Astrocyte of the spinal cord (primary cell): ENCODE measurements around the gene MAP7.
"Not testable (repeated sequence)": the region's sequence is repeated elsewhere in the genome, so short reads cannot be mapped to it uniquely, and the experiment has no call there.

Experiments
- DNase-seq: peaks from one replicate; pipeline ENCODE4 v3.0.0; 2011; ENCODE audit warnings: low read depth, low spot score
- H3K4me3 ChIP-seq: 2 replicates; pipeline ENCODE4 v1.5.1; 2011; ENCODE audit warnings: low read depth, mild to moderate bottlenecking, low read length, moderate library complexity
- in situ Hi-C: cut with HindIII; loops from 2 replicates; pipeline ENCODE4 v1.10.0; 2017; ENCODE audit warnings: low sequenced_read_pairs
- TF ChIP-seq, protein P1 (sequence below): IDR thresholded peaks from 2 replicates; pipeline ENCODE4 v1.5.1; 2012; ENCODE audit warnings: low read depth, mild to moderate bottlenecking, low read length, inconsistent platforms

The MAP7 gene

DNA sequence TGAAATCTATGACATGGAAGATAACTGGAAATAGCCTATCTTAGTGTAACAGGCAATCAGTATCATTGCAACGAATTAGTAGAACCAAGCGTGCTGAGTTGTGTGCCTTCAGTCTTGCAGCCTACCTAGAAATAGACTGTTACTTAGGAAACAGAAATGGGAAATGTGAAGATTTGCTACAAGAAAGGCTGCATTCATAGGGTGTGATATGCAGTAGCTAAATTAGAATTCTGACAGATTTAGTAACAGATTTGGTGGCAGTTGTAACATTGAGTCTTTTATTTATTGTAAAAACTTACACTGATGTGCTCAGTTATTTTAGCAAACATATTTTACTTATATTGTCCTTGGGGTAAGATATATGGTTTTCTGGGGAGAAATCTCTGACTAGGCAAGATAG is 56.2 kb downstream of the MAP7 start:
- H3K4me3 ChIP-seq = no peak overlapping the region
- DNase-seq = no peak
- TF ChIP-seq, protein P1, sequence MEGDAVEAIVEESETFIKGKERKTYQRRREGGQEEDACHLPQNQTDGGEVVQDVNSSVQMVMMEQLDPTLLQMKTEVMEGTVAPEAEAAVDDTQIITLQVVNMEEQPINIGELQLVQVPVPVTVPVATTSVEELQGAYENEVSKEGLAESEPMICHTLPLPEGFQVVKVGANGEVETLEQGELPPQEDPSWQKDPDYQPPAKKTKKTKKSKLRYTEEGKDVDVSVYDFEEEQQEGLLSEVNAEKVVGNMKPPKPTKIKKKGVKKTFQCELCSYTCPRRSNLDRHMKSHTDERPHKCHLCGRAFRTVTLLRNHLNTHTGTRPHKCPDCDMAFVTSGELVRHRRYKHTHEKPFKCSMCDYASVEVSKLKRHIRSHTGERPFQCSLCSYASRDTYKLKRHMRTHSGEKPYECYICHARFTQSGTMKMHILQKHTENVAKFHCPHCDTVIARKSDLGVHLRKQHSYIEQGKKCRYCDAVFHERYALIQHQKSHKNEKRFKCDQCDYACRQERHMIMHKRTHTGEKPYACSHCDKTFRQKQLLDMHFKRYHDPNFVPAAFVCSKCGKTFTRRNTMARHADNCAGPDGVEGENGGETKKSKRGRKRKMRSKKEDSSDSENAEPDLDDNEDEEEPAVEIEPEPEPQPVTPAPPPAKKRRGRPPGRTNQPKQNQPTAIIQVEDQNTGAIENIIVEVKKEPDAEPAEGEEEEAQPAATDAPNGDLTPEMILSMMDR = no peak
- in situ Hi-C loops = no loop called here

DNA sequence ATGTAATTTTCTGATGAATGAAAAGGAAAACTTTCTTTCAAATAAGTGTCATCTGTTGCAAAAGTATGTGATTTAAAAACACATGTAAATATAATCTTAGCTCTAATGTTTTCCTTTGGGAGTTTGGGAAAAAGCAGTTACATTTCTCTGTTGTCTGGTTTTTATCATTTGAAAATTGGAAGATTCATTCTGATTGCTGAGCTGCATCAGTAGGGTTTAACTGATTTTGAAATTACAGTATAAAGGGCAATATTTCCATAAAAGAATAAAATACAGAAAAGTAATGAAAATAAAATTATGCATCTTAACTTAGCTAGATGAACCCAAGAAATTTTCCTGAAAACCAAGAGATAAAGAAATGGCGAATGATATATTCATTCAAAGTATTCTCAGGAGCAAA is 57.8 kb downstream of the MAP7 start:
- TF ChIP-seq, protein P1 = no peak
- in situ Hi-C loops = no loop called here
- no peak for DNase-seq
- no peak overlapping the region for H3K4me3 ChIP-seq

DNA sequence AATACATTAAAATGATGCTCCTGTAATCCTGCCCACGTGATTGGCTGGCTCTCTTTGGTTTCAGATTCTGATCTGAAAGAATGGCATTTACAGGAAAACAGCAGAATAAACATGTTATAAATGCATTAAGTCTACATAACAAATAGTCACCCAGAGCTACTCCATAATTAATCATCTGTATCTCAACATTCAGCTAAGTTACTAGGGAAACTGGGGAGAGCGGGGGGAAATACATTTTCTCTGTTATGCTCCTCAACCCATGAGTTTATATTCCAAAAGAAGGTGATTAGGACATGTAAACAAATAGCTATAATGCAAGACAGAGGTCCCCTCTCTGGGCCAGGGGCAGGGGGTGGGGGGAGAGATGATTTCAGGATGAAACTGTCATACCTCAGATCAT is 58.5 kb downstream of the MAP7 start:
- TF ChIP-seq, protein P1 = no peak
- in situ Hi-C loops = no loop called here
- no peak overlapping the region for H3K4me3 ChIP-seq
- no peak for DNase-seq

DNA sequence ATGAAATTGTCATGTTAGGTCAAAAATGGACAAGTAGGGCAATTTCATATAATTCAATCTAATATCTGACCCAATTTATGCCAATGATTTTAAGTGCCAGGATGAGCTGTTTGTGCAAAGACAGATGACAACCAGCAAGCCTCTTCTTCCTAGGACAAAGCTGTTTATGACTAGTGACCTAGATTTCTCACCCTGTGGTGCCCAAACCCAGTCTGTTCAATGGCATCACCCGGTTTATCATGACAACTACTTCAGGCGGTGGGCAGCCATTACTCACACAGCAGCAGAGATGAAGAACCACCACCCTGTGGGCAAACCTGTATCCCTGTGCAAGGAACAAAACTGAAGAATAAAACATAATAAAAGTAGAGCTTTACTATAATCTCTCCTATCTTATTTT is 59.0 kb downstream of the MAP7 start:
- H3K4me3 ChIP-seq = no peak overlapping the region
- TF ChIP-seq, protein P1 = no peak
- no peak for DNase-seq
- in situ Hi-C loops = no loop called here

DNA sequence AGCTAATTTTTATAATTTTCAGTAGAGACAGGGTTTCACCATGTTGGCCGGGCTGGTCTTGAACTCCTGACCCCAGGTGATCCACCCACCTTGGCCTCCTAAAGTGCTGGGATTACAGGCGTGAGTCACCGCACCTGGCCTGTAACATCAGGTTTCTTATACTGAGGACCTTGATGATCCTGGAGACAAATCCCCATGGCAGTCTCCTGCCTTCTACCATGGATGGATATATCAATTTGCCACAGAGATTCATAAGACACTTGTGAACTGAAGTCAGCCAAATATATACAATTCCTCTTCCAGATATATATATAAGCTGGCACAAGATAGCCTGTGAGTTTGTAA is 60.6 kb downstream of the MAP7 start:
- in situ Hi-C loops, H3K4me3 ChIP-seq, DNase-seq: not testable (repeated sequence)

DNA sequence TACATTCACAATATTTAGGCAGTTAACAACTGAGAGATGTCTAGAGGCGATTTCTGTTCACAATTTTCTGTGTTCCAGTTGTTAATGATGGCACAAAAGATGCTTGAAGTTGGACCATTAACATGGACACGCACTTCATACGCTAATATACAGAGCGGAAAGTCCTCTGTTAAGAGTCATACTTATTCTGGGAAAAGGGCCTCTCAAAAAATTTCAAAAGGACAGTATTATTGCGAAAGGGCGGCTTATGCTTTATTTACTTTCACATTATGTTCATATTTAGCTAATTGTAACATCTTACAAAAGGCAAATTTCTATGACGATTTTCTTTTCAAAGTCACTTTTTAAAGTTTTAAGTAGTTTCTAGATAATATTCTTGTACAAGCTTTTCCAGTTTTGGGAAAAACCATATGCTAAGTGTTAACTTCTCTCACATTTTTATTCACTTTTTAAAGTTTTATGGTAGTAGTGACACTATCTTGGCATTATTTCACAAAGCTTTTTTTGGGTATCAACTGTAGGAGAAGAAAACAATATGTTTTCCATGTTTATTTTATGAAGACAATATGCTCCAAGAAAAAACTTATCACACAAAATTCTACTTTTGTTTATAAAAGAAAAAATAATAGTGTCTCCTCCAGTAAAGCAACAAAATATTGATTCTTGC is 62.3 kb downstream of the MAP7 start:
- in situ Hi-C loops = no loop called here

DNA sequence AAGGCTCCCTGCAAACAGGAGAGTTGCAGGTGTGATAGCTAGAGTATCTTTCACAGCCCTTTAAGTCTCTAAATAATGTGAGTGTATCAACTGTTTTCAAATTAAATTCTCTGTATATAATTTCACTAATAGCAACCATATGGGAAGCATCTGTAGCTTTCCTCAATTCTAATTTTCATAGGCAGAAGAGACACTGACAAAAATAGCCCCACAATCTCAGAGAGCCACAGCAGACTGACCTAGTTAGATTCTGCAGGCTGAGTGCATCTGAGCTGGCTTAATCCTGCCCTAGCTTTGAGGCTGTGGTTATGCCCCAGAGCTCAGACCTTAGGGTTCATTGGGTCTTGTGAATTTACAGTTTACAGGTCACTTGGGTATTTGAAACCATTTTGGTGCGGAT is 63.9 kb downstream of the MAP7 start:
- in situ Hi-C loops = no loop called here
- no peak overlapping the region for H3K4me3 ChIP-seq
- DNase-seq = no peak
- TF ChIP-seq, protein P1 = no peak

More for the DNA sequence above, 62.3 kb downstream of the MAP7 start:
- no peak overlapping the region for H3K4me3 ChIP-seq
- TF ChIP-seq, protein P1 = no peak
- no peak for DNase-seq
